OCI-LY1 (cell line): ENCODE measurements around the gene SDCBP2.

Source experiments
- H2AFZ ChIP-seq: fragments of 200-600 bp; sonication (generic), shearing (Covaris generic); 2 replicates; pipeline ENCODE4 v1.6.0; 2014; ENCODE audit warnings: antibody characterized with exemption, mild to moderate bottlenecking, low read length
- H3F3A ChIP-seq: fragments of 200-600 bp; sonication (generic), shearing (Covaris generic); 2 replicates; pipeline ENCODE4 v1.6.0; 2014; ENCODE audit warnings: mild to moderate bottlenecking, antibody characterized with exemption, low read length, moderate library complexity; ENCODE audit not compliant: insufficient read depth
- H3K27ac ChIP-seq: fragments of 200-600 bp; sonication (generic); 2 replicates; pipeline ENCODE4 v1.5.1; 2014; ENCODE audit warnings: low read length, mixed run types, mild to moderate bottlenecking, low read depth; ENCODE audit not compliant: poor library complexity, severe bottlenecking
- H3K27me3 ChIP-seq: fragments of 200-600 bp; sonication (generic); 2 replicates; pipeline ENCODE4 v1.6.0; 2014; ENCODE audit warnings: antibody characterized with exemption, mild to moderate bottlenecking, low read length, moderate library complexity; ENCODE audit not compliant: insufficient read depth
- H3K36me3 ChIP-seq: fragments of 200-600 bp; sonication (generic); 2 replicates; pipeline ENCODE4 v1.6.1; 2014; ENCODE audit warnings: mild to moderate bottlenecking, antibody characterized with exemption, low read length, moderate library complexity, mixed read lengths; ENCODE audit not compliant: insufficient read depth
- H3K4me1 ChIP-seq: fragments of 200-600 bp; sonication (generic); 2 replicates; pipeline ENCODE4 v1.5.1; 2014; ENCODE audit warnings: mild to moderate bottlenecking, low read length, moderate library complexity; ENCODE audit not compliant: insufficient read depth, severe bottlenecking
- H3K4me2 ChIP-seq: fragments of 200-600 bp; sonication (generic), shearing (Covaris generic); 2 replicates; pipeline ENCODE4 v1.6.1; 2014; ENCODE audit warnings: low read length
- H3K4me3 ChIP-seq: fragments of 200-600 bp; sonication (generic); 2 replicates; pipeline ENCODE4 v1.5.1; 2014; ENCODE audit warnings: low read length, low read depth, mild to moderate bottlenecking, mixed read lengths; ENCODE audit not compliant: poor library complexity, severe bottlenecking
- H3K79me2 ChIP-seq: fragments of 200-600 bp; shearing (Covaris generic); 2 replicates; pipeline ENCODE4 v1.6.1; 2016; ENCODE audit warnings: mixed run types, low read length, mixed read lengths; ENCODE audit not compliant: insufficient read depth
- H3K9ac ChIP-seq: fragments of 200-600 bp; sonication (generic), shearing (Covaris generic); 2 replicates; pipeline ENCODE4 v1.6.1; 2014; ENCODE audit warnings: mild to moderate bottlenecking, low read length, mixed read lengths
- H3K9me2 ChIP-seq: fragments of 200-600 bp; sonication (generic), shearing (Covaris generic); 2 replicates; pipeline ENCODE4 v1.6.1; 2014; ENCODE audit warnings: low read depth, mild to moderate bottlenecking, low read length, mixed read lengths
- H3K9me3 ChIP-seq: fragments of 200-600 bp; shearing (Covaris generic); 2 replicates; pipeline ENCODE4 v1.6.1; 2014; ENCODE audit warnings: low read length, mixed read lengths
- H4K20me1 ChIP-seq: fragments of 200-600 bp; sonication (generic), shearing (Covaris generic); 2 replicates; pipeline ENCODE4 v1.6.0; 2016; ENCODE audit warnings: mild to moderate bottlenecking, low read length; ENCODE audit not compliant: insufficient read depth
- CTCF ChIP-seq: fragments of 200-600 bp; sonication (generic), shearing (Covaris generic); IDR thresholded peaks from 2 replicates; pipeline ENCODE4 v1.5.1; 2017; ENCODE audit warnings: mild to moderate bottlenecking, antibody characterized with exemption, low read length, moderate library complexity, mixed read lengths
- EZH2 ChIP-seq: fragments of 200-600 bp; sonication (generic), shearing (Covaris generic); IDR thresholded peaks from 2 replicates; pipeline ENCODE4 v1.8.0; 2017; ENCODE audit warnings: borderline replicate concordance, mixed run types, mild to moderate bottlenecking, antibody characterized with exemption, low read length, moderate library complexity, mixed read lengths

Gene SDCBP2

GRCh38 chr20:1313236-1313964, 15.5 kb downstream of the SDCBP2 start:
- no peak overlapping the region for H3K9ac ChIP-seq
- TF ChIP-seq EZH2 (no peak), CTCF (peak; percentile 98)
- H3K9me3 ChIP-seq = no peaks in the 10 kb centered on the region
- H3K27me3 ChIP-seq = peaks cover 5% of the 10 kb centered on the region; the same call in 1 of the 2 replicates
- no peaks in the 10 kb centered on the region for H3K9me2 ChIP-seq
- H3K36me3 ChIP-seq = no peaks in the 10 kb centered on the region
- H3K4me3 ChIP-seq = no peak overlapping the region
- no peak overlapping the region for H3K4me2 ChIP-seq
- H2AFZ ChIP-seq = no peak overlapping the region
- H4K20me1 ChIP-seq = no peaks in the 10 kb centered on the region
- no peaks in the 10 kb centered on the region for H3F3A ChIP-seq
- no peaks in the 10 kb centered on the region for H3K4me1 ChIP-seq
- H3K27ac ChIP-seq = no peak overlapping the region
- H3K79me2 ChIP-seq = no peaks in the 10 kb centered on the region

- no peak overlapping the region for H3K4me3 ChIP-seq
- H4K20me1 ChIP-seq = no peaks in the 10 kb centered on the region
- no peaks in the 10 kb centered on the region for H3K4me1 ChIP-seq
- H3K9ac ChIP-seq = no peak overlapping the region
- H2AFZ ChIP-seq = no peak overlapping the region
- TF ChIP-seq CTCF = no peak
- TF ChIP-seq EZH2 = no peak
- no peak overlapping the region for H3K27ac ChIP-seq
- H3K9me3 ChIP-seq = no peaks in the 10 kb centered on the region
- no peaks in the 10 kb centered on the region for H3K36me3 ChIP-seq
- H3K27me3 ChIP-seq = peaks cover 5% of the 10 kb centered on the region; the same call in 1 of the 2 replicates
- no peaks in the 10 kb centered on the region for H3K9me2 ChIP-seq
- no peaks in the 10 kb centered on the region for H3F3A ChIP-seq
- no peaks in the 10 kb centered on the region for H3K79me2 ChIP-seq
- H3K4me2 ChIP-seq = no peak overlapping the region
Measured at GRCh38 chr20:1312904-1313235, 16.1 kb downstream of the SDCBP2 start.

GRCh38 chr20:1312308-1312707, 16.6 kb downstream of the SDCBP2 start:
- Histone ChIP-seq H3K79me2 (no peaks in the 10 kb centered on the region), H3K36me3 (no peaks in the 10 kb centered on the region), H3K4me2 (no peak overlapping the region), H4K20me1 (no peaks in the 10 kb centered on the region), H3K9ac (no peak overlapping the region), H2AFZ (no peak overlapping the region), H3F3A (no peaks in the 10 kb centered on the region), H3K27me3 (peaks cover 5% of the 10 kb centered on the region; the same call in 1 of the 2 replicates), H3K4me3 (no peak overlapping the region), H3K27ac (no peak overlapping the region), H3K9me3 (no peaks in the 10 kb centered on the region), H3K9me2 (no peaks in the 10 kb centered on the region), H3K4me1 (no peaks in the 10 kb centered on the region)
- no peak for TF ChIP-seq EZH2
- no peak for TF ChIP-seq CTCF
